Measurements from ENCODE around the gene LSMEM2.
A peak's percentile ranks its signal among the peaks of the same experiment; 100 is the strongest.

LSMEM2 gene

DNA sequence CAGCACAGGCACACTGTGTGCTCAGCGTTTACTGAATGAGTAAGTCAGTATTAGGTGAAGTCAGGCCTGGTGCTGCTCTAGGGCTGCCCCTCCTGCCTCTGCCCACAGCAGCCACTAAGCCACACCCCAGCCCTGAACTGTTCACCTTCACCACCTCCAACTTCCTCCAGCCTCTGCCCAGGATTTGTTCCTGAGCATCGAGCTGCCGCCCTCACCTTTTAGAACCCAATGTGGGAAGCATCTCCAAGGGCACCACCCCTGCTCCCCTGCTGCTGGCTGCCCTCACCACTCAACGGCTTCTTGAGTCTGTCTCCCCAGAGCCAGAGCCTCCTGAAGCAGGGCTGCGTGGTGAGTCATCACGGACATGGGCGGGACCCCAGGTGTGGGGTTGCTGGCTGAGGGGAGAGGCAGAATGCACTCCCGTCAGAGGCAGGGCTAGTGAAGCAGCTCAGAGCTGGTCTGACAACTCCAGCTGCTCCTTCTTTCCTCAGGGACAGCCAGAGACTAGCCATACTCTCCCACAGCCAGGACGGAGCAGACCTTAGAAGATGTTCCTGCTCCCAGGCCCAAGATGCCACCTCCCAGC lies 37.9 kb downstream of the LSMEM2 start:
- Mint-ChIP-seq H3K9me3 (peaks cover 7% of the 10 kb centered on the region), H3K4me1 (peaks cover 28% of the 10 kb centered on the region), H3K4me3 (peak overlapping the region in 2 of 3 experiments; percentile 24 to 28), H3K36me3 (ENCODE audit: low read depth) (peaks cover 56% of the 10 kb centered on the region), H3K27ac (peak overlapping the region in 2 of 3 experiments; percentile 25 to 51), H3K27me3 (ENCODE audit: low read depth) (no peaks in the 10 kb centered on the region)
- TF ChIP-seq, protein P1, sequence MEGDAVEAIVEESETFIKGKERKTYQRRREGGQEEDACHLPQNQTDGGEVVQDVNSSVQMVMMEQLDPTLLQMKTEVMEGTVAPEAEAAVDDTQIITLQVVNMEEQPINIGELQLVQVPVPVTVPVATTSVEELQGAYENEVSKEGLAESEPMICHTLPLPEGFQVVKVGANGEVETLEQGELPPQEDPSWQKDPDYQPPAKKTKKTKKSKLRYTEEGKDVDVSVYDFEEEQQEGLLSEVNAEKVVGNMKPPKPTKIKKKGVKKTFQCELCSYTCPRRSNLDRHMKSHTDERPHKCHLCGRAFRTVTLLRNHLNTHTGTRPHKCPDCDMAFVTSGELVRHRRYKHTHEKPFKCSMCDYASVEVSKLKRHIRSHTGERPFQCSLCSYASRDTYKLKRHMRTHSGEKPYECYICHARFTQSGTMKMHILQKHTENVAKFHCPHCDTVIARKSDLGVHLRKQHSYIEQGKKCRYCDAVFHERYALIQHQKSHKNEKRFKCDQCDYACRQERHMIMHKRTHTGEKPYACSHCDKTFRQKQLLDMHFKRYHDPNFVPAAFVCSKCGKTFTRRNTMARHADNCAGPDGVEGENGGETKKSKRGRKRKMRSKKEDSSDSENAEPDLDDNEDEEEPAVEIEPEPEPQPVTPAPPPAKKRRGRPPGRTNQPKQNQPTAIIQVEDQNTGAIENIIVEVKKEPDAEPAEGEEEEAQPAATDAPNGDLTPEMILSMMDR (IDR thresholded peaks at IDR 0.05; ENCODE audit: unreplicated experiment in 3 of 3): no peak

DNA sequence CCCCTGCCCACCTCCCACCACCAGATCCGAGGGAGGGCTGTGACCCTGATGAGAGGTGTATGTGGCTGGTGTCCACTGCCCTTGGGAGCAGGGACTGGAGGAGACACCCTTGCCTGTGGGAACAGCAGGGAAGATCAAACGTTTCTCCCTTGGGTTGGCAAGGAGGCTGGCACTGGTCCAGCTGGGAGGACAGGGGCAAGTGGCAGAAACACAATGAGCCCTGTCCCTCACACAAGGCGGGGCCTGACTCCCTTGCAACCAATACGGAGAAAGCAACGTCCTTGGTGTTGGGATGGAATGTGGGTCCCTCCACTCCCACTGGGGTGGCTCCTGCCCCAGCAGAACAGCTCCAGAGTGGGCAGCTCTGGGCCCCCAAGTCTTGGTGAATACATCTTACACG lies 38.4 kb downstream of the LSMEM2 start:
- Mint-ChIP-seq H3K4me1 (peaks cover 28% of the 10 kb centered on the region), H3K27me3 (ENCODE audit: low read depth) (no peaks in the 10 kb centered on the region), H3K9me3 (peaks cover 7% of the 10 kb centered on the region), H3K27ac (peak overlapping the region in 2 of 3 experiments; percentile 25 to 51), H3K4me3 (peak overlapping the region; percentile 24 to 62 (median 61)), H3K36me3 (ENCODE audit: low read depth) (peaks cover 56% of the 10 kb centered on the region)
- TF ChIP-seq, protein P1 (IDR thresholded peaks at IDR 0.05; ENCODE audit: unreplicated experiment in 3 of 3): no peak

DNA sequence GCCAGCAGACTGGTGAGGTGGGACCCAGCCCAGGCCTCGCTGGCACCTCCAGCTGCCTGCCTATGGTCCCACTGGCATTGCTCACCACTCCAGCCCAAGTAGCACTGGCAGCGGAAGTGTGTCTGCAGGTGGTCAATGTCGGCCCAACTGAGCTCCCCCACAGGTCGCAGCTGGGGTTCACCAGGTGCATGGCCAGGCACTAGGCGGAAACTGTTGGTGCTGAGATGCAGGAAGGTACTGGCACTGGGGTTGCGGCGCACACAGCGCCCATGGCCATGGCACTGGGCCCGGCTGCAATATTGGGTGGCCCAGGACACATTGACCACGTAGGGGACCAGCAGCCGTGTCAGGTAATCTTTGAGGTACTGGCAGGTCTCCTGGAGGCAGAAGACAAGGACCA lies 39.3 kb downstream of the LSMEM2 start:
- peaks cover 54% of the 10 kb centered on the region for H3K36me3 Mint-ChIP-seq (ENCODE audit: low read depth)
- H3K9me3 Mint-ChIP-seq: peaks cover 7% of the 10 kb centered on the region
- H3K4me3 Mint-ChIP-seq: peak overlapping the region; percentile 76 to 99 (median 93)
- TF ChIP-seq, protein P1 (IDR thresholded peaks at IDR 0.05; ENCODE audit: unreplicated experiment in 3 of 3): no peak
- peak overlapping the region in 2 of 3 experiments; percentile 59 to 99 for H3K27ac Mint-ChIP-seq
- no peaks in the 10 kb centered on the region for H3K27me3 Mint-ChIP-seq (ENCODE audit: low read depth)
- peaks cover 32% of the 10 kb centered on the region for H3K4me1 Mint-ChIP-seq

DNA sequence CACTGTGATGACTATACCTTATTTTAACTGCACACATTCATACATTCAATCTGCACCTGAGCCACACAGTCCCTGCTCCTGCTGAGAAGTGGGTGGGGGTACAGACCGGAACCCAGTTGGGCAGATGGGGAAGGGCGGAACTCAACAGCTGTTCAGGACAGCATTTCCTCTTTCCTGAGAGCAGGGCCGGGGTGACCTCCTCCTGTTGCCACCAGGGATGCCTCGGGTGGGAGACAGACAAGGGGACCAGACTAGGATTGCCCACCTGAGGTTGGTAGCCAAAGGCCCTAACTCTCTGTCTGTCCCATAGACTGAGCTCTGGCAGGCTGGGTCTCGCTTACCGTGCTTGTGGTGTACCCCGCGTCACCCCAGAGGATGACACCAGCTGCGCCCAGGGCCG lies 39.7 kb downstream of the LSMEM2 start:
- TF ChIP-seq, protein P1 (IDR thresholded peaks at IDR 0.05; ENCODE audit: unreplicated experiment in 3 of 3): no peak
- Mint-ChIP-seq H3K36me3 (ENCODE audit: low read depth) (peaks cover 50% of the 10 kb centered on the region), H3K27ac (peak overlapping the region; percentile 35 to 99 (median 59)), H3K27me3 (ENCODE audit: low read depth) (no peaks in the 10 kb centered on the region), H3K9me3 (peaks cover 6% of the 10 kb centered on the region), H3K4me3 (peak overlapping the region; percentile 76 to 99 (median 93)), H3K4me1 (peaks cover 33% of the 10 kb centered on the region)

DNA sequence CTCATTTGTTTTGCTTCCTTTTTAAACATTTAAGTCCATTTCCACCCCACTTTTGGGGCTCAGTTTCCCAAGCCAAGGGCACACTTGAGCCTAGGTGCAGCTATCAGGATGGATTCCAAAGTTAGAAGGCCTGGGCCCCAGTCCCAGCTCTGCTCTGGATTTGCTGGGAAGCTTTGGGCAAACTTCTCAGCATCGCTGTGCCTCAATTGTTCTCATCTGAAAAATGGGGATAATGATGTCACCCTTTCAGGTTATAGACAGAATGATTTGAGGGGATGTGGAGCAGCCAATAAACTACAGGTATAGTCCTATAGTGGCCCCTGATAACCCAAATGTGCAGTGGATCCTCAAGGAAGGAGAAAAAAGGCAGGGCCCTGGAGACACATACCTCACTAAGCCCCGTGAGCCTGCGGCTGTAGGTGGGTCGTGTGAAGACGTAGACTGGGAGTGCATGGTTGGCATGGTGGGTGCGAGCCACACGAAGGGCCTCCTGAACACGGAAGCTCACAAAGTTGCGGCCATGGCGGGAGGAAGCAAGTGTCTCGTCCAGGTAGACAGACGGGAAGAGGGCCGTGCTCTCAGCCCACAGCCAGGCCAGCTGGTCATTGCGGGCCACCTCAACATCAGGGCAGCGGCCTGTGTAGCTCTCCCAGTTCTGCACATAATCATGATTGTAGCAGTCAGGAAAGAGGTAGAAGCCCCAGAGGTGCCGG lies 40.5 kb downstream of the LSMEM2 start:
- H3K36me3 Mint-ChIP-seq (ENCODE audit: low read depth): peaks cover 43% of the 10 kb centered on the region
- peaks cover 33% of the 10 kb centered on the region for H3K4me1 Mint-ChIP-seq
- H3K27ac Mint-ChIP-seq: peak overlapping the region; percentile 82 to 99 (median 99)
- TF ChIP-seq, protein P1 (IDR thresholded peaks at IDR 0.05; ENCODE audit: unreplicated experiment in 3 of 3): no peak
- no peaks in the 10 kb centered on the region for H3K27me3 Mint-ChIP-seq (ENCODE audit: low read depth)
- no peaks in the 10 kb centered on the region for H3K9me3 Mint-ChIP-seq
- H3K4me3 Mint-ChIP-seq: peak overlapping the region; percentile 93 to 99 (median 99)

Measured in nephron (organoid).